HEK293 (cell line): ENCODE data around the gene LMO1.

ENCODE experiments used
- CTCF ChIA-PET: fragments of 350-600 bp; formaldehyde crosslinking; extraction: SDS; loops from one replicate; lab custom pipeline; 2021; ENCODE audit warnings: antibody characterized with exemption; lab: Yijun Ruan, JAX
- POLR2A ChIA-PET: fragments of 300-600 bp; formaldehyde crosslinking; extraction: SDS; loops from one replicate; lab custom pipeline; 2020; ENCODE audit warnings: antibody characterized with exemption, inconsistent platforms; lab: Yijun Ruan, JAX
- H3K27ac ChIP-seq: fragments of 200-500 bp; sonication (Bioruptor generic); 2 replicates; pipeline ENCODE4 v1.5.1; 2014; ENCODE audit warnings: low read depth, low read length, control low read depth, inconsistent platforms; ENCODE audit errors: extremely low read depth
- H3K36me3 ChIP-seq, 2 experiments: fragments of 200-500 bp in 1 of 2; sonication (Bioruptor generic) in 1 of 2; 1 replicate in 1 of 2; 2 replicates in 1 of 2; pipeline ENCODE4 v1.5.1; 2014 to 2017; ENCODE audit warnings: inconsistent platforms in 2 of 2, low read length in 2 of 2; ENCODE audit not compliant: control insufficient read depth in 2 of 2, insufficient read depth in 1 of 2
- H3K4me1 ChIP-seq: fragments of 200-500 bp; sonication (Bioruptor generic); 2 replicates; pipeline ENCODE4 v1.5.1; 2014; ENCODE audit warnings: mild to moderate bottlenecking, low read length, inconsistent platforms; ENCODE audit not compliant: control insufficient read depth, insufficient read depth
- H3K4me3 ChIP-seq: 2 replicates; pipeline ENCODE4 v1.5.1; 2011; ENCODE audit warnings: low read depth, mild to moderate bottlenecking, control low read depth, low read length, moderate library complexity
- H3K9me3 ChIP-seq: fragments of 200-500 bp; sonication (Bioruptor generic); 2 replicates; pipeline ENCODE4 v1.5.1; 2014; ENCODE audit warnings: low read depth, low read length, inconsistent platforms; ENCODE audit not compliant: control insufficient read depth, insufficient read depth
- GLI4 ChIP-seq: fragments of 450-650 bp; formaldehyde crosslinking; IDR thresholded peaks from 2 replicates; pipeline ENCODE4 v1.5.1; 2016; ENCODE audit warnings: missing biosample characterization, missing genetic modification characterization
- GLIS1 ChIP-seq: fragments of 450-650 bp; formaldehyde crosslinking; IDR thresholded peaks from 2 replicates; pipeline ENCODE4 v1.5.1; 2016; ENCODE audit warnings: missing biosample characterization, missing genetic modification characterization
- GLIS2 ChIP-seq: fragments of 450-650 bp; formaldehyde crosslinking; IDR thresholded peaks from 2 replicates; pipeline ENCODE4 v1.5.1; 2016; ENCODE audit warnings: missing biosample characterization, missing genetic modification characterization
- KLF9 ChIP-seq: fragments of 450-650 bp; formaldehyde crosslinking; IDR thresholded peaks from 2 replicates; pipeline ENCODE4 v1.5.1; 2016; ENCODE audit warnings: missing biosample characterization, missing genetic modification characterization, low read depth
- PRDM1 ChIP-seq: fragments of 450-650 bp; formaldehyde crosslinking; IDR thresholded peaks from 2 replicates; pipeline ENCODE4; 2016; ENCODE audit warnings: missing biosample characterization, missing genetic modification characterization
- PRDM2 ChIP-seq: fragments of 450-650 bp; formaldehyde crosslinking; IDR thresholded peaks from 2 replicates; pipeline ENCODE4 v1.5.1; 2016; ENCODE audit warnings: missing biosample characterization, missing genetic modification characterization, borderline replicate concordance
- REPIN1 ChIP-seq: fragments of 450-650 bp; formaldehyde crosslinking; IDR thresholded peaks from 2 replicates; pipeline ENCODE4 v1.5.1; 2017; ENCODE audit warnings: missing biosample characterization, missing genetic modification characterization, low read depth
- ZBTB6 ChIP-seq: fragments of 450-650 bp; formaldehyde crosslinking; IDR thresholded peaks from 2 replicates; pipeline ENCODE4 v1.5.1; 2017; ENCODE audit warnings: missing biosample characterization, missing genetic modification characterization
- ZBTB7A ChIP-seq: fragments of 450-650 bp; formaldehyde crosslinking; IDR thresholded peaks from 2 replicates; pipeline ENCODE4 v1.5.1; 2016; ENCODE audit warnings: low read depth, missing biosample characterization, missing genetic modification characterization
- ZNF16 ChIP-seq: fragments of 450-650 bp; formaldehyde crosslinking; IDR thresholded peaks from 2 replicates; pipeline ENCODE4 v1.5.1; 2016; ENCODE audit warnings: low read depth, missing biosample characterization, missing genetic modification characterization
- ZNF18 ChIP-seq: fragments of 450-650 bp; formaldehyde crosslinking; IDR thresholded peaks from 2 replicates; pipeline ENCODE4 v1.5.1; 2016; ENCODE audit warnings: missing biosample characterization, missing genetic modification characterization
- ZNF214 ChIP-seq: fragments of 450-650 bp; formaldehyde crosslinking; IDR thresholded peaks from 2 replicates; pipeline ENCODE4 v1.5.1; 2017; ENCODE audit warnings: missing biosample characterization, mild to moderate bottlenecking, missing genetic modification characterization, borderline replicate concordance
- ZNF221 ChIP-seq: fragments of 450-650 bp; formaldehyde crosslinking; IDR thresholded peaks from 2 replicates; pipeline ENCODE4 v1.5.1; 2017; ENCODE audit warnings: missing biosample characterization, missing genetic modification characterization, borderline replicate concordance
- ZNF362 ChIP-seq: fragments of 450-650 bp; formaldehyde crosslinking; IDR thresholded peaks from 2 replicates; pipeline ENCODE4 v1.5.1; 2016; ENCODE audit warnings: missing biosample characterization, missing genetic modification characterization
- ZNF37A ChIP-seq: fragments of 450-650 bp; IDR thresholded peaks from 2 replicates; pipeline ENCODE4 v1.5.1; 2018; ENCODE audit warnings: missing biosample characterization, missing genetic modification characterization
- ZNF544 ChIP-seq: fragments of 450-650 bp; formaldehyde crosslinking; IDR thresholded peaks from 2 replicates; pipeline ENCODE4 v1.5.0; 2017; ENCODE audit warnings: missing biosample characterization, missing genetic modification characterization
- ZSCAN30 ChIP-seq: fragments of 450-650 bp; IDR thresholded peaks from 2 replicates; pipeline ENCODE4 v1.5.1; 2018; ENCODE audit warnings: missing biosample characterization, mild to moderate bottlenecking, missing genetic modification characterization, moderate library complexity

Gene LMO1

GRCh38 chr11:8287703-8288102 lies 24.0 kb upstream of the LMO1 start:
- POLR2A ChIA-PET: no interaction called here
- CTCF ChIA-PET: interaction anchor here (1.2 to 1.3 kb wide), 2 partner anchors 24 to 30 kb away, joined by 3 read pairs; no protein-coding TSS in a partner anchor
- no peaks in the 10 kb centered on the region for H3K36me3 ChIP-seq

GRCh38 chr11:8287297-8287696 lies 23.6 kb upstream of the LMO1 start:
- ChIA-PET POLR2A (no interaction called here), CTCF (interaction anchor here (0.6 to 1.2 kb wide), 3 partner anchors 30 to 372 kb away, joined by 3 read pairs; no protein-coding TSS in a partner anchor)
- H3K27ac ChIP-seq: no peak overlapping the region
- H3K4me3 ChIP-seq: no peak overlapping the region
- H3K9me3 ChIP-seq: no peaks in the 10 kb centered on the region
- no peaks in the 10 kb centered on the region for H3K36me3 ChIP-seq
- no peak for TF ChIP-seq KLF9 (tag by site-specific recombination)
- TF ChIP-seq PRDM2: no peak
- no peaks in the 10 kb centered on the region for H3K4me1 ChIP-seq

More at GRCh38 chr11:8287703-8288102, 24.0 kb upstream of the LMO1 start:
- Histone ChIP-seq H3K4me3 (no peak overlapping the region), H3K9me3 (no peaks in the 10 kb centered on the region), H3K4me1 (no peaks in the 10 kb centered on the region), H3K27ac (no peak overlapping the region)
- no peak for TF ChIP-seq ZNF18
- no peak for TF ChIP-seq ZNF214 (tag by site-specific recombination)
- TF ChIP-seq GLIS2: no peak
- no peak for TF ChIP-seq GLI4 (tag by site-specific recombination)
- no peak for TF ChIP-seq ZNF37A (tag by site-specific recombination)

- Histone ChIP-seq H3K4me3 (no peak overlapping the region), H3K27ac (no peak overlapping the region), H3K36me3 (no peaks in the 10 kb centered on the region), H3K9me3 (no peaks in the 10 kb centered on the region), H3K4me1 (no peaks in the 10 kb centered on the region)
- CTCF ChIA-PET: interaction anchor here (0.6 to 1.2 kb wide), 4 partner anchors 31 to 809 kb away, joined by 3 to 4 read pairs (median 3); no protein-coding TSS in a partner anchor
- POLR2A ChIA-PET: no interaction called here
- TF ChIP-seq ZNF362 (tag by site-specific recombination) (no peak), ZSCAN30 (no peak), ZNF16 (tag by site-specific recombination) (no peak), PRDM1 (tag by site-specific recombination) (no peak), ZNF221 (tag by site-specific recombination) (no peak), ZBTB7A (tag by site-specific recombination) (no peak), ZNF544 (no peak), GLIS1 (tag by site-specific recombination) (no peak), REPIN1 (tag by site-specific recombination) (no peak), ZBTB6 (tag by site-specific recombination) (no peak)
These were observed 23.2 kb upstream of the LMO1 start for GRCh38 chr11:8286886-8287285.
